Coronary artery (tissue), 2 donors: ENCODE results near the gene PGA4.

Experiments
- DNase-seq: peaks from one replicate; pipeline ENCODE4 v3.0.0-alpha.2; 2017; ENCODE audit warnings: low spot score
- H3K27ac ChIP-seq, 2 donors: fragments of 200-600 bp; sonication (generic); one replicate each; pipeline ENCODE4 v1.5.1; 2016 to 2019
- H3K4me3 ChIP-seq: fragments of 200-600 bp; sonication (generic); 2 replicates; pipeline ENCODE4 v1.5.1; 2016; ENCODE audit warnings: mild to moderate bottlenecking, moderate library complexity
- CTCF ChIP-seq: fragments of 200-600 bp; sonication (generic); IDR thresholded peaks from one replicate; pipeline ENCODE4 v1.5.1; 2019; ENCODE audit warnings: antibody characterized with exemption

PGA4 gene

DNA sequence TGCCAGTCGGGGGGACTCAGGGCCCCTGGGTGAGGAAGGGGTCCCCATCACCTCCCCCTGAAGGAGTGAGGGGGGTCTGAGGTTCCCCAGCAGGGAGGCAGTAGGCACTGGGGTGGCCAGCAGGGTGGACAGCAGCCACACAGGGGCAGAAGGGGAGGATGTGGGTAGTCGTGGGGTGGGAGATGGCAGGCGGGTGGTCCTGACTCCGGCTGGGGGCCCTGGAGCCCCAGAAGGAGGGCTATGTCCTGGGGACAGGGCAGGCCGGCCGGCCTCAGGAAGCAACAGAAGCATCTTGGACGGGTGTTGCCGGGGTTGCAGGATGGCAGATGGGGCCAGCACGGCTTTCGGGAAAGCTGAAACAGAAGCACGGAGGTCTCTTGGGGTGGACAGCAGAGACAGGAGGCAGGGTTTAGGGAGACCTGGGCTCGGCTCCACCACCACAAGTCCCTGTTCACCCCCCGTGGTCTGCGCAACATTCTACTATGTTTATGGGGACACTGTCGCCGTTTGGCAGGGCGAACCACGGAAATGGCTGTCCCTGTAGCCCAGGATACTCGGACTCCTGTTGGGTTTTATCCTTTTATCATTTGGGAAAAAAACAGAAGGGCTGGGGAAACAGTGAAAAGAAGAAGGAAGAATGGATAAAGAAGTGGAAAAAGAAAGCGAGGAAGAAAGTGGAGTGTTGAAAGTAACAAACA is 58.9 kb downstream of the PGA4 start:
- no peak overlapping the region for H3K4me3 ChIP-seq
- H3K27ac ChIP-seq = no peak overlapping the region
- TF ChIP-seq CTCF = no peak
- no peak for DNase-seq
